Neural cell (in vitro differentiated cells): ENCODE measurements around the gene HERC2. TPM values are rescaled to one million over a fixed set of nuclear protein-coding genes. Genes with fewer than 3 reads are reported as not detected.
"Not testable (repeated sequence)": the region's sequence is repeated elsewhere in the genome, so short reads cannot be mapped to it uniquely, and the experiment has no call there.

ENCODE experiments used
- H2AFZ ChIP-seq: fragments of 200-600, 300-800 bp; sonication (generic), shearing (Covaris generic); 2 replicates; pipeline ENCODE4 v1.6.0; 2014; ENCODE audit warnings: low read depth, mild to moderate bottlenecking, antibody characterized with exemption, low read length, moderate library complexity
- H3F3A ChIP-seq: fragments of 200-600 bp; shearing (Covaris generic); 2 replicates; pipeline ENCODE4 v1.6.1; 2016; ENCODE audit warnings: mild to moderate bottlenecking, moderate library complexity, mixed read lengths, antibody characterized with exemption, low read length; ENCODE audit not compliant: insufficient read depth, poor library complexity, severe bottlenecking
- H3K27ac ChIP-seq: fragments of 200-600, 300-800 bp; sonication (generic), shearing (Covaris generic); 2 replicates; pipeline ENCODE4 v1.5.1; 2014; ENCODE audit warnings: mild to moderate bottlenecking, low read length, moderate library complexity
- H3K27me3 ChIP-seq: fragments of 300-800, 200-600 bp; sonication (generic), shearing (Covaris generic); 2 replicates; pipeline ENCODE4 v1.6.0; 2014; ENCODE audit warnings: mild to moderate bottlenecking, low read depth, low read length, moderate library complexity; ENCODE audit not compliant: insufficient read depth
- H3K36me3 ChIP-seq: fragments of 300-800, 200-600 bp; sonication (generic), shearing (Covaris generic); 2 replicates; pipeline ENCODE4 v1.5.1; 2014; ENCODE audit warnings: mild to moderate bottlenecking, antibody characterized with exemption, low read length, moderate library complexity; ENCODE audit not compliant: insufficient read depth
- H3K4me2 ChIP-seq: fragments of 300-800, 200-600 bp; sonication (generic), shearing (Covaris generic); 2 replicates; pipeline ENCODE4 v1.6.0; 2014; ENCODE audit warnings: mild to moderate bottlenecking, low read length
- H3K4me3 ChIP-seq: fragments of 300-800, 200-600 bp; sonication (generic), shearing (Covaris generic); 2 replicates; pipeline ENCODE4 v1.5.1; 2014; ENCODE audit warnings: mild to moderate bottlenecking, low read length, moderate library complexity
- H3K79me2 ChIP-seq: fragments of 200-600 bp; shearing (Covaris generic); replicated peaks from 2 replicates; pipeline ENCODE4 v1.6.0; 2014; ENCODE audit warnings: mild to moderate bottlenecking, low read length, moderate library complexity; ENCODE audit not compliant: insufficient read depth
- H3K9ac ChIP-seq: fragments of 300-800, 200-600 bp; sonication (generic), shearing (Covaris generic); 2 replicates; pipeline ENCODE4 v1.6.1; 2016; ENCODE audit warnings: mild to moderate bottlenecking, low read length, mixed read lengths
- H3K9me2 ChIP-seq: fragments of 200-600 bp; shearing (Covaris generic); 2 replicates; pipeline ENCODE4 v1.6.1; 2016; ENCODE audit warnings: mild to moderate bottlenecking, low read length, mixed read lengths; ENCODE audit not compliant: insufficient read depth
- H3K9me3 ChIP-seq: fragments of 200-600, 300-800 bp; sonication (generic), shearing (Covaris generic); 2 replicates; pipeline ENCODE4 v1.6.1; 2016; ENCODE audit warnings: mild to moderate bottlenecking, mixed run types, low read length, moderate library complexity, mixed read lengths
- H4K20me1 ChIP-seq: fragments of 200-600 bp; shearing (Covaris generic); 2 replicates; pipeline ENCODE4 v1.6.1; 2016; ENCODE audit warnings: mild to moderate bottlenecking, mixed run types; ENCODE audit not compliant: insufficient read depth
- CTCF ChIP-seq: fragments of 450-650 bp; IDR thresholded peaks from 2 replicates; pipeline ENCODE4 v1.5.1; 2014; ENCODE audit warnings: antibody characterized with exemption, mild to moderate bottlenecking, moderate library complexity; ENCODE audit not compliant: poor library complexity, severe bottlenecking
- EP300 ChIP-seq: fragments of 450-650 bp; conservative IDR thresholded peaks from 2 replicates; pipeline ENCODE4 v1.6.1; 2014; ENCODE audit warnings: antibody characterized with exemption, mild to moderate bottlenecking, moderate library complexity; ENCODE audit not compliant: poor library complexity, severe bottlenecking
- EZH2 ChIP-seq: fragments of 200-600, 300-800 bp; shearing (Covaris generic), sonication (generic); IDR thresholded peaks from 2 replicates; pipeline ENCODE4 v1.6.1; 2014; ENCODE audit warnings: antibody characterized with exemption, low read length, borderline replicate concordance, mild to moderate bottlenecking; ENCODE audit not compliant: insufficient read depth, poor library complexity, severe bottlenecking
- MXI1 ChIP-seq: fragments of 450-650 bp; conservative IDR thresholded peaks from 2 replicates; pipeline ENCODE4 v1.6.1; 2014; ENCODE audit warnings: antibody characterized with exemption, mild to moderate bottlenecking; ENCODE audit not compliant: poor library complexity, severe bottlenecking
- POLR2AphosphoS5 ChIP-seq: IDR thresholded peaks from 2 replicates; pipeline ENCODE4 v1.6.1; 2012
- RAD21 ChIP-seq: fragments of 450-650 bp; conservative IDR thresholded peaks from 2 replicates; pipeline ENCODE4 v1.6.1; 2014; ENCODE audit warnings: antibody characterized with exemption, mild to moderate bottlenecking, moderate library complexity
- REST ChIP-seq: IDR thresholded peaks from 2 replicates; pipeline ENCODE4 v1.6.1; 2012; ENCODE audit warnings: borderline replicate concordance
- SMC3 ChIP-seq: fragments of 450-650 bp; conservative IDR thresholded peaks from 2 replicates; pipeline ENCODE4 v1.6.1; 2014; ENCODE audit warnings: antibody characterized with exemption, mild to moderate bottlenecking, moderate library complexity; ENCODE audit not compliant: poor library complexity
- TAF1 ChIP-seq: IDR thresholded peaks from 2 replicates; pipeline ENCODE4 v1.6.1; 2012; ENCODE audit warnings: low read depth
- polyA plus RNA-seq: library from polyadenylated mRNA; depleted of rRNA; stranded (reverse); fragments of >200 nt; gene quantifications from 2 replicates; pipeline ENCODE4 v1.2.3, GENCODE V29; 2014

The HERC2 gene
- polyA plus RNA-seq, 1 donor from 2014 or later: 47.3 TPM

GRCh38 chr15:28208583-28208982 lies 113.4 kb downstream of the HERC2 start:
- Histone ChIP-seq H3K9ac (no peak overlapping the region), H3K27me3 (no peaks in the 10 kb centered on the region), H2AFZ (no peak overlapping the region), H4K20me1 (no peaks in the 10 kb centered on the region), H3K9me3 (no peaks in the 10 kb centered on the region), H3K79me2 (no peaks in the 10 kb centered on the region), H3K4me2 (no peak overlapping the region), H3K9me2 (no peaks in the 10 kb centered on the region), H3F3A (no peaks in the 10 kb centered on the region), H3K4me3 (no peak overlapping the region), H3K36me3 (no peaks in the 10 kb centered on the region), H3K27ac (no peak overlapping the region)
- TF ChIP-seq SMC3: no peak
- TF ChIP-seq REST: no peak
- TF ChIP-seq CTCF: no peak
- TF ChIP-seq RAD21: no peak
- no peak for TF ChIP-seq TAF1
- TF ChIP-seq EZH2: no peak
- TF ChIP-seq EP300: no peak
- TF ChIP-seq MXI1: no peak
- no peak for TF ChIP-seq POLR2AphosphoS5

GRCh38 chr15:28205640-28206039 lies 116.3 kb downstream of the HERC2 start:
- not testable (repeated sequence) for H3K9me2 ChIP-seq, H3K36me3 ChIP-seq, H4K20me1 ChIP-seq, H3K4me3 ChIP-seq, H3K9me3 ChIP-seq, H3F3A ChIP-seq, H3K27ac ChIP-seq, H3K27me3 ChIP-seq, H3K9ac ChIP-seq, H3K4me2 ChIP-seq, H3K79me2 ChIP-seq, H2AFZ ChIP-seq

- H3K9me3 ChIP-seq, H3K4me3 ChIP-seq, H2AFZ ChIP-seq, H3K4me2 ChIP-seq, H3K27me3 ChIP-seq, H3K36me3 ChIP-seq, H3K9ac ChIP-seq, H3K79me2 ChIP-seq, H3K27ac ChIP-seq, H4K20me1 ChIP-seq, H3K9me2 ChIP-seq, H3F3A ChIP-seq: not testable (repeated sequence)
These were observed 118.7 kb downstream of the HERC2 start for GRCh38 chr15:28203055-28203828.

DNA sequence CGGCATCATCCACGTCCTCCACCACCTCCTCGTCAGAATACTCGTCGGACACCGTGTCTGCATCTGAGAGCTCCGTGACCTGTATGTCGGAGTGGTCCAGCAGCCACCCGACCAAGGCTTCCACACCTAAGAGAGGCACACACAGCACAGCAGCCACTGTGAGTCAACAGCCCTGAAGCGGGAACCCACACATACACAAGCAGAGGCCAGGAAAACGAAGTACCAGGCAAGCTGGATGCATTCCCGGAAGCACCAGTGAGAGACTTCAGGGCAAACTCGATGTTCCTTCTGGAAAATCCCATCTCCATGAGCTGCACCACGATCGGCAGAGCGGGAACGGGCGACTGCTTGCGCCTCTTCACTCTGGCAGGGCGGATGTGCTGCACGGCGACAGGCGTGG lies 119.9 kb downstream of the HERC2 start:
- H3F3A ChIP-seq, H3K9ac ChIP-seq, H3K79me2 ChIP-seq, H3K36me3 ChIP-seq, H4K20me1 ChIP-seq, H3K9me2 ChIP-seq, H3K4me3 ChIP-seq, H2AFZ ChIP-seq, H3K27ac ChIP-seq, H3K27me3 ChIP-seq, H3K4me2 ChIP-seq, H3K9me3 ChIP-seq: not testable (repeated sequence)

DNA sequence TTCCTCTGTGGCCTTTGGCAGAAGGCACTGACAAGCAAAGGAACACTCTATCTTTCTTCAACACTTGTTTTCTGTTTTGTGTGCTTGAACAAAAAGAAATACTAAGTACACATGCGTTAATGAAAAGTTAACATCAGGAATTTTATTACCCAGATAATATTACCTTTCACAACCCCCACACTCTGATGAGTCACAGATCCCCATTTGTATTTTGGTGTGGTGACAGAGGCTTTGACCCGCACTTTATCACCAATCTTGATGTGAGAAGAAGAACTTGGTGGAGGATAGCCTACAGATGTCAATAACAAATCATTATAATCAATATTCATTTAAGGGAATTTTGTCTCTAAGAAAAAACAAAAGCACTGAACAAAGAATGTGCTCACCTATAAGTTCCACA lies 123.8 kb downstream of the HERC2 start:
- H4K20me1 ChIP-seq, H3K9ac ChIP-seq, H3K4me3 ChIP-seq, H3K4me2 ChIP-seq, H3K79me2 ChIP-seq, H3K9me3 ChIP-seq, H3K9me2 ChIP-seq, H2AFZ ChIP-seq, H3K27ac ChIP-seq, H3K36me3 ChIP-seq, H3F3A ChIP-seq, H3K27me3 ChIP-seq: not testable (repeated sequence)
